PC-9 (cell line): ENCODE data around the gene LCE5A.
A peak's percentile ranks its signal among the peaks of the same experiment; 100 is the strongest.

Experiments
- EZH2 ChIP-seq: fragments of 200-600 bp; sonication (generic); IDR thresholded peaks from 2 replicates; pipeline ENCODE4 v1.8.0; 2017; ENCODE audit warnings: antibody characterized with exemption, low read depth
- TF ChIP-seq, protein P1 (sequence below): fragments of 200-600 bp; sonication (generic); conservative IDR thresholded peaks from 2 replicates; pipeline ENCODE4 v1.6.1; 2017; ENCODE audit warnings: mixed run types, antibody characterized with exemption, mild to moderate bottlenecking, moderate library complexity

DNA sequence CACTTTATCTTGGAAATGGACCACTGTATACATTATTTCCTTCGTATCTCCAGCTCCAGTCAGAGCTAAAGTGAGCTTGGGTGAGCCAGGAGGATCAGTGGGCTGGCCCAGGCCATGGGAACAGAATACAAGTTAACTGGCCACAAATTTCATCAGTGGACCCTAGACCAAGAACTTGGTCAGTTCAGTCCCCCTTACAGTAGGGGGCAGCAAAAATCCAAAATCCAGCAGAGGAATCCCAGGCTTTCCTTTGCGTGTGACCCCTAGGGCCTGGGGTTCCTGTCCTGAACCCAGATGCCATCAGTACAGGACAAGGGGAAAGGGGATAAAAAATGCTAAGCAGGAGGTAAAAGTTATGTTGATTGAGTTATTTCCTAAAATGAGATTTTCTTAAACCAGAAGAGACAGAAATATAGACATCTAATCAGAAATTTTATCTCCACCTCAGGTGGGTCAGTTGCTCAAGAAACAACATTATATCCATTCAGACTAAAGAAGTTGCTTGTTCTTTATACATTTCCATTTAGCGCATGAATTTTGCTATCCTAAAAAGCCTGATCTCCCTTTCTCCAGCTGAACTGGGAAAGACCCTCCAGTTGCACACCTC lies 24.1 kb upstream of the LCE5A start:
- TF ChIP-seq EZH2, result no peak
- TF ChIP-seq, protein P1, sequence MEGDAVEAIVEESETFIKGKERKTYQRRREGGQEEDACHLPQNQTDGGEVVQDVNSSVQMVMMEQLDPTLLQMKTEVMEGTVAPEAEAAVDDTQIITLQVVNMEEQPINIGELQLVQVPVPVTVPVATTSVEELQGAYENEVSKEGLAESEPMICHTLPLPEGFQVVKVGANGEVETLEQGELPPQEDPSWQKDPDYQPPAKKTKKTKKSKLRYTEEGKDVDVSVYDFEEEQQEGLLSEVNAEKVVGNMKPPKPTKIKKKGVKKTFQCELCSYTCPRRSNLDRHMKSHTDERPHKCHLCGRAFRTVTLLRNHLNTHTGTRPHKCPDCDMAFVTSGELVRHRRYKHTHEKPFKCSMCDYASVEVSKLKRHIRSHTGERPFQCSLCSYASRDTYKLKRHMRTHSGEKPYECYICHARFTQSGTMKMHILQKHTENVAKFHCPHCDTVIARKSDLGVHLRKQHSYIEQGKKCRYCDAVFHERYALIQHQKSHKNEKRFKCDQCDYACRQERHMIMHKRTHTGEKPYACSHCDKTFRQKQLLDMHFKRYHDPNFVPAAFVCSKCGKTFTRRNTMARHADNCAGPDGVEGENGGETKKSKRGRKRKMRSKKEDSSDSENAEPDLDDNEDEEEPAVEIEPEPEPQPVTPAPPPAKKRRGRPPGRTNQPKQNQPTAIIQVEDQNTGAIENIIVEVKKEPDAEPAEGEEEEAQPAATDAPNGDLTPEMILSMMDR, result peak; percentile 68
